DND-41 (cell line): ENCODE measurements around the gene NME3.

Source experiments
- CTCF ChIP-seq: IDR thresholded peaks from 2 replicates; pipeline ENCODE4 v1.5.1; 2012; ENCODE audit warnings: borderline replicate concordance, low read length, moderate library complexity, mild to moderate bottlenecking; ENCODE audit not compliant: poor library complexity, severe bottlenecking; ENCODE audit errors: extremely low read depth
- EZH2 ChIP-seq: IDR thresholded peaks from 3 replicates; pipeline ENCODE4 v1.6.1; 2012; ENCODE audit warnings: borderline replicate concordance, low read depth, mild to moderate bottlenecking, moderate library complexity, low read length, inconsistent platforms; ENCODE audit not compliant: severe bottlenecking

- TF ChIP-seq CTCF, result no peak
- no peak for TF ChIP-seq EZH2
These were observed 31.1 kb downstream of the NME3 start for GRCh38 chr16:1740234-1740633.
